22Rv1 (cell line): ENCODE data around the gene FRAS1.
"Not testable (repeated sequence)": the region's sequence is repeated elsewhere in the genome, so short reads cannot be mapped to it uniquely, and the experiment has no call there.

Experiments used
- H3K27ac ChIP-seq: fragments of 450-650 bp; 2 replicates; pipeline ENCODE4 v1.5.1; 2017
- ZFX ChIP-seq: fragments of 450-650 bp; IDR thresholded peaks from 2 replicates; pipeline ENCODE4 v1.6.1; 2017; ENCODE audit warnings: antibody characterized with exemption, borderline replicate concordance
- TF ChIP-seq, protein P1 (sequence below): fragments of 450-650 bp; IDR thresholded peaks from 2 replicates; pipeline ENCODE4 v1.5.1; 2017; ENCODE audit warnings: mild to moderate bottlenecking

The FRAS1 gene

DNA sequence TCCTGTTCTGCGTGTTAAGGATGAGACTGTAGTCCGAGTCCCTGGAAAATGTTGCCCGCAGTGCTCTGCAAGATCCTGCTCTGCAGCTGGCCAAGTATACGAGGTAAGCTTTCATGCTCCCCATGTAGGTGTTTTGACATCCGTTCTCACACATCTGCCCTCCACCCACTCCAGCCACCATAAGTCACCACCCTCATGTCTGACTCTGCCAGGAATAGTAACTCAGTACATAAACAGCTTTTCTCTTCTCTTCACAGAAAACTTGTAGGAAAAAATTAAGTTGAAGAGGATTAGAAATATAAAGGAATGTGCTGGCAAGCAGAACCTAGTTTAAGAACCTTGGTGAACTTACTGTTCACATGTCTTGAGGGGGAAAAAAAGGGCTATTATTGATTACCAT lies 207.9 kb downstream of the FRAS1 start:
- TF ChIP-seq, protein P1, sequence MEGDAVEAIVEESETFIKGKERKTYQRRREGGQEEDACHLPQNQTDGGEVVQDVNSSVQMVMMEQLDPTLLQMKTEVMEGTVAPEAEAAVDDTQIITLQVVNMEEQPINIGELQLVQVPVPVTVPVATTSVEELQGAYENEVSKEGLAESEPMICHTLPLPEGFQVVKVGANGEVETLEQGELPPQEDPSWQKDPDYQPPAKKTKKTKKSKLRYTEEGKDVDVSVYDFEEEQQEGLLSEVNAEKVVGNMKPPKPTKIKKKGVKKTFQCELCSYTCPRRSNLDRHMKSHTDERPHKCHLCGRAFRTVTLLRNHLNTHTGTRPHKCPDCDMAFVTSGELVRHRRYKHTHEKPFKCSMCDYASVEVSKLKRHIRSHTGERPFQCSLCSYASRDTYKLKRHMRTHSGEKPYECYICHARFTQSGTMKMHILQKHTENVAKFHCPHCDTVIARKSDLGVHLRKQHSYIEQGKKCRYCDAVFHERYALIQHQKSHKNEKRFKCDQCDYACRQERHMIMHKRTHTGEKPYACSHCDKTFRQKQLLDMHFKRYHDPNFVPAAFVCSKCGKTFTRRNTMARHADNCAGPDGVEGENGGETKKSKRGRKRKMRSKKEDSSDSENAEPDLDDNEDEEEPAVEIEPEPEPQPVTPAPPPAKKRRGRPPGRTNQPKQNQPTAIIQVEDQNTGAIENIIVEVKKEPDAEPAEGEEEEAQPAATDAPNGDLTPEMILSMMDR: no peak
- TF ChIP-seq ZFX: no peak
- no peak overlapping the region for H3K27ac ChIP-seq

- no peak overlapping the region for H3K27ac ChIP-seq
- TF ChIP-seq, protein P1: no peak
- no peak for TF ChIP-seq ZFX
Observed at GRCh38 chr4:78267790-78268189, 210.7 kb downstream of the FRAS1 start.

DNA sequence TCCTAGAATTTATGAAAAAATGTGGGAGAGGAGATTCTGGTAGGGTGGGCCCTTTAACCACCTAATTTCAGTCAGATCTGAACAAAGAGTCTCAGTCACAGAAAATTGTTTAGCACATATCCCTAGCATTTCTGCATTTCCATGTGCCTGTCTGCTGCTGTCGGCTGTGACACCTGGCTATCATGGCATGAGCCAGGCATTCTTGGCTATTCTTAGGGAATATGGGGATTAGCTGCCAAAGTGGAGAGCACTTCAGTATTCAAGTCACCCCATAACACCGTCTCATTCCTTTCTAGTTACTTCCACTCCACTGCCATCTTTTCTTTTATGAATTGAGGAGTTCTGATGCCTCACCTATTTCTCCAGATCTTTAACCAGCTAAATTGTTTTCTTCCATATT lies 211.5 kb downstream of the FRAS1 start:
- H3K27ac ChIP-seq: no peak overlapping the region
- TF ChIP-seq, protein P1: no peak
- TF ChIP-seq ZFX: no peak

DNA sequence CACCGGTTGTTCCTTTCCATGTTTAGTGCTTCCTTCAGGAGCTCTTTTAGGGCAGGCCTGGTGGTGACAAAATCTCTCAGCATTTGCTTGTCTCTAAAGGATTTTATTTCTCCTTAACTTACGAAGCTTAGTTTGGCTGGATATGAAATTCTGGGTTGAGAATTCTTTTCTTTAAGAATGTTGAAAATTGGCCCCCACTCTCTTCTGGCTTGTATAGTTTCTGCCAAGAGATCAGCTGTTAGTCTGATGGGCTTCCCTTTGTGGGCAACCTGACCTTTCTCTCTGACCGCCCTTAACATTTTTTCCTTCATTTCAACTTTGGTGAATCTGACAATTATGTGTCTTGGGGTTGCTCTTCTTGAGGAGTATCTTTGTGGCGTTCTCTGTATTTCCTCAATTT lies 218.3 kb downstream of the FRAS1 start:
- not testable (repeated sequence) for H3K27ac ChIP-seq

DNA sequence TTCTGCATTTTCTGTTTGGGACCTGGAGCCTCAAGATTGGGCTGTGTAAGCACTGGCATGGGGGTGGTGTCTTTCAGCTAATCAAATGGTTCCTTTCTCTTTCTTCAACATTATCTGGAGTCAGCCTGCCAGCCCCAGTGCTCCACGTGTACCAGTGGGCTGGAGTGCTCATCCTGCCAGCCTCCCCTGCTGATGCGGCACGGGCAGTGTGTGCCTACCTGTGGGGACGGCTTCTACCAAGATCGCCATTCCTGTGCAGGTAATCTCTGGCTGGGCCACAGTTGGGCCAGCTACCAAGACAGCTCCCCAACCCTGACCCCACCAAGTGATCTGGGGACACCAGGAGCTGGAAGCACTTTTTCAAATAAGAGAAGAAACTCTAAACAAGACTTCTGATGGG lies 229.2 kb downstream of the FRAS1 start:
- no peak overlapping the region for H3K27ac ChIP-seq
- TF ChIP-seq ZFX: no peak
- TF ChIP-seq, protein P1: no peak

GRCh38 chr4:78288327-78288726 lies 231.2 kb downstream of the FRAS1 start:
- no peak for TF ChIP-seq ZFX
- TF ChIP-seq, protein P1: no peak
- H3K27ac ChIP-seq: no peak overlapping the region

DNA sequence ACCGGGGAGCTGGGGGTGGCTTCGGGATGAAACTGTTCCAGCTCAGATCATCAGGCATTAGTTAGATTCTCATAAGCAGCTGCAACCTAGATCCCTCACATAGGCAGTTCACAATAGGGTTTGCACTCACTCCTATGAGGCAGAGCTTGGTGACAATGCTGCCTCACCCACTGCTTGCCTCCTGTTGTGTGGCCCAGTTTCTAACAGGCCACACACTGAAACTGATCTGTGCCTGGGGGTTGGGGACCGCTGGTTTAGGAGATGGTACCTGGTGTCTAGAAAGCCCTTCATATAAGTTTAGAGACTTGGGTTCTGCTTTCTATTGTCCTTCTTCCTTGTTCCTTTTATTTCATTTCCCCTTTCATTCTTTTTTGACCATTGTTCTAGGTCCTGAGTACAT lies 234.2 kb downstream of the FRAS1 start:
- H3K27ac ChIP-seq: no peak overlapping the region
- TF ChIP-seq ZFX: no peak
- TF ChIP-seq, protein P1: no peak

- H3K27ac ChIP-seq: no peak overlapping the region
- TF ChIP-seq, protein P1: no peak
- no peak for TF ChIP-seq ZFX
Observed at GRCh38 chr4:78292341-78292740, 235.2 kb downstream of the FRAS1 start.
